WI38 (cell line): ENCODE results near the gene LPP.

Source experiments
- H3K4me3 ChIP-seq: 2 replicates; pipeline ENCODE4 v1.5.1; 2011; ENCODE audit warnings: low read depth, mild to moderate bottlenecking, control low read depth, low read length
- CTCF ChIP-seq: IDR thresholded peaks from 2 replicates; pipeline ENCODE4 v1.5.1; 2012; ENCODE audit warnings: low read depth, mild to moderate bottlenecking, control low read depth, low read length

Gene LPP

GRCh38 chr3:188747489-188747888 is 593.5 kb downstream of the LPP start:
- TF ChIP-seq CTCF, result no peak
- no peak overlapping the region for H3K4me3 ChIP-seq

GRCh38 chr3:188749010-188749617 is 595.2 kb downstream of the LPP start:
- TF ChIP-seq CTCF, result 0 out of 2 replicates have a peak, but pooled peaks have one; percentile 23
- H3K4me3 ChIP-seq, result no peak overlapping the region

- no peak for TF ChIP-seq CTCF
- no peak overlapping the region for H3K4me3 ChIP-seq
Observed at GRCh38 chr3:188749830-188750229, 595.9 kb downstream of the LPP start.

GRCh38 chr3:188750617-188751016 is 596.7 kb downstream of the LPP start:
- TF ChIP-seq CTCF, result no peak
- H3K4me3 ChIP-seq, result no peak overlapping the region

GRCh38 chr3:188752850-188753249 is 598.9 kb downstream of the LPP start:
- no peak for TF ChIP-seq CTCF
- H3K4me3 ChIP-seq, result no peak overlapping the region

- H3K4me3 ChIP-seq, result no peak overlapping the region
- TF ChIP-seq CTCF, result no peak
Observed at GRCh38 chr3:188754267-188754666, 600.3 kb downstream of the LPP start.

GRCh38 chr3:188756241-188756640 is 602.3 kb downstream of the LPP start:
- TF ChIP-seq CTCF, result no peak
- H3K4me3 ChIP-seq, result no peak overlapping the region
